Stimulated activated CD4-positive, alpha-beta T cell treated with anti-CD3 and anti-CD28 coated beads, Interleukin-4, amount 100 ng/mL, for 48 hours (primary cell): ENCODE results near the gene HLA-DQA1.
"Not testable (repeated sequence)": the region's sequence is repeated elsewhere in the genome, so short reads cannot be mapped to it uniquely, and the experiment has no call there.

Experiments used
- DNase-seq, 2 donors: peaks; one replicate each; pipeline ENCODE4 v3.0.0-alpha.2; 2020; ENCODE audit warnings: low read depth in 2 of 2

HLA-DQA1 gene

DNA sequence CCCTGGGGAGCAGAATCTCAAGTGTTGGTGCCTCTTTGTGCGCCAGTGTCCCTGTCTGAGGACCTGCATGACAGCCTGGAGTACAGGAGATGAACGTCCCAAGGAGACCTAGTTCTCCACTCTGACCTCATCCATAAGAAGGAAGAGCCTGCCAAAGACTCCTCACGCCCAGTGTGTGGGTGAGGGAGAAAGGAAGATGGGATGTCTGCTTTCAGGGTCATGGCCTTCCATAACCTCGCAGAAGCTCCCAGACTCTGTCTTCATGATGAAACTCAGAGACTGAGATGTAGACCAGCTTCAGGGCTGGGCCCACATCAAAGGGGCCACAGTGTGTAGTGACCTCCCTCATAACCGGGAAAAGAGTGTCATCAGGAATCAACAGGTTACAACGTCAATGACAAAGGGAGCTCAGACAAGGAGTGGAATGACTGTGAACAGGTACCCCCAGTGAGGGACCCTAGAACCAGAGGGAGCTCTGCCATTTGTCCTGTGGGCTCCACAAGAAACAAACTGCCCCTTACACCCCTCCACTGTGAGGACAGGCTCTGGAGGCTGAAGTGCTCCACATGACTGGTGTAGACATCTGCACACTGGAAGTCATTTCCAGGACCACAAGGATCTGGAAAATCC lies 21.2 kb downstream of the HLA-DQA1 start:
- DNase-seq, result no peak

DNA sequence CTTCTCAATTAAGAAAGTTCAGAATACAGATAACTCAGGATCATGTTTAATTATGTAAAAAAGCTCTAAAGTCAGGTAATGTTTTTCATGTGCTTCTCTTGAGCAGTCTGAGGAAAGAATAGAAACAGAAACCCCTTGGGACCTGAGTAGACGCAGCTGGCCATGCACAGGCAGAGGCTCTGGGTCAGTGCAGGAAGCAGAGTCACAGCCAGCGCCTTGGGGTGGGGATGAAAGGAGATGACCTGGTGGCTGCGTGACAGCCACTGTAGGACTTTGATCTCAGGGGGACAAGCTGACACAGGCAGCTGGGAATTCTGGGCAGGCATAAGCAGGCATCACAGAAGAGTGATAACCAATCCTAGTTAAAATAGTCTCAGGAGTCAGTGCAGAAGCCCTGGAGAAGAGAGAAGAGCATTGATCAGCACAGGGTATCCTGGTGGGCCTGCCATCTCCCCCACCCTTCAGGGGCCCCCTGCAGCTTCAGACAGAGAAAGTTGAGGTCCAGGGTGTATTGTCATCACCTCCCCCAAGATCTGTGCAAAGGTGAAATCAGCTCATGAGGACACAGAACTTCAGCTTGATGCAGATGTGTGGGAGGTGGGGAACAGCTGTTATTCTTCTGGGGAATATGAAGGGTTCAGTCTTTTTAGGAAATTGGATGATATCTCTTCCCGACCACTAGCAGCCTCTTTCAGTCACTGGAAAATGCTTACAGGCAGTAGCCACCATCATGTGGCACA lies 22.8 kb downstream of the HLA-DQA1 start:
- DNase-seq, result no peak

DNA sequence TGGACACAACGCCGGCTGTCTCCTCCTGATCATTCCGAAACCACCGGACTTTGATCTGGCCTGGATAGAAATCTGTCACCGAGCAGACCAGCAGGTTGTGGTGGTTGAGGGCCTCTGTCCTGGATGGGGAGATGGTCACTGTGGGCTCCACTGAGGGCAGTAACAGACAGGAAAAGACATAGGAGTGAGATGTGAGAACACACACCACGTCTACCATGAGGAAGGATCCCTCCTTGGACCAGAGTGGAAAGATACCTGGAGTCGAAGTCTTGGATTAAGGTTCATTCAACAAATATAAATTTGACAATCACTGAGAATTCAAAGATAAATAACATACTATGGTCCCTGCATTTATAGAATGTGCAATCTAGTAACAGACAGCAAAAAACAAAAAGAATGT lies 24.9 kb downstream of the HLA-DQA1 start:
- DNase-seq, result no peak

DNA sequence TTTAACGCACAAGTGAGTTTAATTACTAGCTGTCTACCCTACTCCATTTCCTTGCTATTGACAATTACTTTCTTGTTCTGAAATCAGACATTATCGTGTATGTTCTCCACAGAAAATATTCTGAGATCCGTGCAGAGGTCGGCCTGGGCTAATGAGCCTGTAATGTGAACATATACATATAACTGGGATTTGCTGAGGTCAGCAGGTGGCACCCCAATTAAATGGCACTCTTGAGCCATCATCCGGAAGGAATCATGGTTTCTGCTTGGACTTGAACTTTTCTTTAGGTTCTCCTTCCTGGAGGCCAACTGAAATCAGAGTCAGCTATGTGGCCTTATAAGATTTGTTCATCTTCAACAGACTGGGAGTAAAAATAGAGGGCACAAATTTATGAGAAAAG lies 25.6 kb downstream of the HLA-DQA1 start:
- DNase-seq, result no peak

DNA sequence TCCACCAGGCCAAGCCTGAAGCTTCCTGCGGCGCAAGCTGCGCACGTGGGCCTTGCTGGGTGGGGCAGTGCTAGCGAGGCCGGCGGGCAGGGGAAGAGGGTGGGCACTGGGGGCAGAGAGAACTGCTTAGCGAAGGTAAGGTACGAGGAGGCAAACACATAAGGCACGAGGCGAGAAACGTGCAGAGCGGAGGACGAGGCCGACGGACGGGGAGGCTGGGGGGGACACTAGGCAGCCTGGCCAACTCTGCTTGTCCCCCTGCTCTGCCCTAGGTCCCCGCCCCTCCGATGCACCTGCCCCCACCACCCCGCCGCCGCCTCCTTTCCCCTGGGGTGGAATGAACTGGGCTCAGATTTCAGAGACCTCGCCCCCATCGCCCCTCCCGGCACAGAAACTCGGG lies 27.1 kb downstream of the HLA-DQA1 start:
- DNase-seq, result no peak

DNA sequence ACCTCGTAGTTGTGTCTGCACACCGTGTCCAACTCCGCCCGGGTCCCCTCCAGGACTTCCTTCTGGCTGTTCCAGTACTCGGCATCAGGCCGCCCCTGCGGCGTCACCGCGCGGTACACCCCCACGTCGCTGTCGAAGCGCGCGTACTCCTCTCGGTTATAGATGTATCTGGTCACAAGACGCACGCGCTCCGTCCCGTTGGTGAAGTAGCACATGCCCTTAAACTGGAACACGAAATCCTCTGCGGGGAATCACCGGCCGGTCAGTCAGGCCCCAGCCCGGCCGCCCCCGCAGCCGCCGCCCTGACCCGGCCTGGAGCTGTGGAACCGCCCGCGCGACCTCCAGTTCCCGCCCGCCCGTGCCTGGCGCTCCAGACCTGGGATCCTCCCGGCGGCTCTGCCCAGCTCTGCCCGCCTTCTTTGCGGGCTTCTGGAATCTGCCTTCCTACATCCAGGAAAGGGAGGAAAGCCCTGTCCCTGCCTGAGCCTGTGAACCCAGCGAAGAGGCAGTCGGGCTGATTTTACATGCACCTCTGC lies 27.7 kb downstream of the HLA-DQA1 start:
- DNase-seq, result peak in 1 of 2 donors; percentile 32

DNA sequence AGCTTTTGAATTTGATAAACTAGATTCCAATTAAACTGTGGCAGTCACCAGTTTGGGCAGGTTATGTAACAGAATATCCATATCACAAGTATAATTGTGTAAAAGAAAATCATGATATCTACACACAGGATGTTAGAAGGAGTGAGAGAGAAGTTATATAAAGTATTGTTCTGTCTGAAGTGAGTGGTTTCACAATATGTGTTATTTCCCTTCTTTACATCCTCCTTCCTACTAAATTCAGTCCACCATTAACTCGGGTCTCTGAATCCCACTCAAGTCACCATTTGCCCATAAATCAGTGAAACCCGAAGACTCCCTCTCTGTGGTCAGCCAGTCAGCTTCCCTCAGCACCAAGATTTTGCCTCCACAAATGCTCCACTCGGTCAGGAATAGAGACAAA lies 28.5 kb downstream of the HLA-DQA1 start:
- no peak for DNase-seq

DNA sequence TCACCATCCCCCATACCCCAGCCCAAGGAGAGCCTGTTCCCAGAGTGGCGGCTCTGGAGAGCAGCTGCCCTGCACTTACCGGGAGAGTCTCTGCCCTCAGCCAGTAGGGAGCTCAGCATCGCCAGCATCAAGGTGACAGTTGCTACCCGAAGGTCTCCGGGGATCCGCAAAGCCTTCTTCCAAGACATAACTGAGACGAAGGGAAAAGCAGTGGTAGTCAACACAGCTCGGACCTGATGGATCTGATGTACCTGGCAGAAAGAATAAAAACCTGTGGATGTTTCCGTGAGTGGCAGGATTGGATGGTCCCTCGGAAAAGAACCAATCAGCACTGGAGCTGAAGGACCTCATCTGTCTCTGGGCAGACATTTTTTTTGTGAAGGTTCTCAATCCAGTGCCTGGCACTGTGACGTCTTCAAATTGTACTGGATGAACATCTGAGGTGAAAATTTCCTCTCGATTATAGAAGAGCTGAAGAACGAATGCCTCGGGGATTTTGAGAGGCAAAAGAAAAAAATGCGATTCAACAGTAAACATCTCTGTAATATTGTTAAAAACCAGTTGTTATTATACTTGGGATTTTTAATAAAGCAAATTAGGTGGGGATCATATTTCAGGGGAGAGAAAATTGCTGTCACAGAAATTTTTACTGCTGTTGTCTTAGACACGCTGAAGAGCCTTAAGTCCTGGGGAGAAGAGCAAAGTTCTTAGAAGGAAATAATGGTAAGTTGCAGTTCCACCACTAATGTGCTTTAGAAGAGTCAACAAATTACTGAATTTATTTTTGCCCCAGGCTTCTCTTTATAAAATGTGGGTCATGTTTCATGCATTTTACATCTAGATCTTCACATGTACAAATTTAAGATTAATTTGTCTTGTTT lies 29.5 kb downstream of the HLA-DQA1 start, which contains the start of gene HLA-DQB1:
HLA-DQB1 (minus strand) TSS at position 238 of the 881 bp plus-strand sequence; CDS start at position 188, 50 bp downstream.
- DNase-seq, result peak in 1 of 2 donors; percentile 13

DNA sequence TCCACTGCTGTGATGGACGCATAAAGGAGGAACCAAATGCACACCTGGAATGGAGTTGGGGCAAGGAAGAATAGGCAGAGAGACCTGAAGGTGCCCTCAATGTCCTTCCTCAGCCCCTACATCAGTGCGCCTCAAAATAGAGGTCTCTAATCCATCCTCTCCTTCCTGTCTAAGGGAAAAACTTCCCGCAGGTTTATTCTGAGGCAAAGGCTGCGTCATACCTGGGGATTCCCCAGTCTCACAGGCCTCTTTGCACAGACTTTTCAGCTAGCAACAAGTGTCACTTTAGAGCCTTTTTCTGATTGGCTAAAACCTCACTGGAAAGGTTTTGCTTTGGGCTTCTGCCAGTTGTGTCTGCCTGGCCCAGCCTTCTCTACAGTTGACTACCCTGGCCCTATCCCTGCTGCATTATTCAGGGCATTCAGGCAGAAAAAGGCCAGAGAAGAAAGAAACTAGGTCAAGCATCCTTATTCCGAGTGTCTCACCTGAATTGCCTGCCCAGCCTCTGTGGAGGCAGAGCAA lies 31.1 kb downstream of the HLA-DQA1 start:
- no peak for DNase-seq

DNA sequence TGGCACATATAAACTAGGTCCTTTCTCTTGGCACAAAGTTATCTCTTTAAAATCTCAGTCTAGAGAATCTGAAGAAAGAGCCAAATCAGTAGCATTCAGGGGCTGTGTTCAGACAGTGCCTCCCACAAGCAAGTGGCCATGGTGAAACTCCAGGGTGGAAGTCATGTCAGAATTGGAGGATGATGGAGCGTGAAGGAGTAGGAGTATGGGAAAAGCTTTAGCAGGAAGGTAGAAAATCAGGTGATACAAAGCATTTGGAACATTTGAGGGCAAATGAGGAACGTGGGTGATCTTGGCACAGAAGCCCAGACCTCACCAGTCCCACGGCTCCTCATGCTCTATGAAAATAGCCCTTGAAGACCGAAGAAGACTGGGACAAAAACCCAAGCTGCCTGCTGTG lies 32.0 kb downstream of the HLA-DQA1 start:
- no peak for DNase-seq

DNA sequence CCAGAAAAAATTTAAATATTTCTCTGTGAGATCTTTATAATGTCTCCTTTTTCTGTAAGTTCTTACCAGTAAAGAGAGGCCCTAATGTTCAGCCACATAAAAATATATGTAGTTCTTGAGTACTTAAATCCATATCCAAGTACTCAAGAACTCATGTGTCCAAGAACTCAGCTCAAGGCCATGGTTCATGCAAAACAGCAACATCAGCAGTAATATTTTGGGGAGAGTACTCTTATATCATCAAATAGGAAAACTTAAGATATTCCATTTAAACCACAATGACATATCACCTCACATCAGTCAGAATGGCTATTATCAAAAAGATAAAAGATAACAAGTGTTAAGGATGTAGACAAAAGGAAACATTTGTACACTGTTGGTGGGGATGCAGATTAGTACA lies 32.7 kb downstream of the HLA-DQA1 start:
- DNase-seq, result no peak

DNA sequence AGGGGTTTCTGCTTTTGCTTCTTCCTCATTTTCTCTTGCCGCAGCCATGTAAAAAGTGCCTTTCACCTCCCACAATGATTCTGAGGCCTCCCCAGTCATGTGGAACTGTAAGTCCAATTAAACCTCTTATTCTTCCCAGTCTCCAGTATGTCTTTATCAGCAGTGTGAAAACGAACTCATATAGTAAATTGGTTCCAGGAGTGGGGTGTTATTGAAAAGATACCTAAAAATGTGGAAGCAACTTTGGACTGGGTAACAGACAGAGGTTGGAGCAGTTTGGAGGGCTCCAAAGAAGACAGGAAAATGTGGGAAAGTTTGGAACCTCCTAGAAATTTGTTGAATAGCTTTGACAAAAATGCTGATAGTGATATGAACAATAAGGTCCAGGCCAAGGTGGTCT lies 34.7 kb downstream of the HLA-DQA1 start:
- DNase-seq, result not testable (repeated sequence)

DNA sequence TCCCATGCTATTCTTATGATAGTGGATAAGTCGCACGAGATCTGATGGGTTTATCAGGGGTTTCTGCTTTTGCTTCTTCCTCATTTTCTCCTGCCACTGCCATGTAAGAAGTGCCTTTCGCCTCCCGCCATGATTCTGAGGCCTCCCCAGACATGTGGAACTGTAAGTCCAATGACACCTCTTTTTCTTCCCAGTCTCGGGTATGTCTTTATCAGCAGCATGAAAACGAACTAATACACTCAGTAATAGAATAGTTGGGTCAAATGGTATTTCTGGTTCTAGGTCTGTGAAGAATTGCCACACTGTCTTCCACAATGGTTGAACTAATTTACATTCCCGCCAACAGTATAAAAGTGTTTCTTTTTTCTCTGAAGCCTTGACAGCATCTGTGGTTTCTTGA lies 36.9 kb downstream of the HLA-DQA1 start:
- DNase-seq, result not testable (repeated sequence)

DNA sequence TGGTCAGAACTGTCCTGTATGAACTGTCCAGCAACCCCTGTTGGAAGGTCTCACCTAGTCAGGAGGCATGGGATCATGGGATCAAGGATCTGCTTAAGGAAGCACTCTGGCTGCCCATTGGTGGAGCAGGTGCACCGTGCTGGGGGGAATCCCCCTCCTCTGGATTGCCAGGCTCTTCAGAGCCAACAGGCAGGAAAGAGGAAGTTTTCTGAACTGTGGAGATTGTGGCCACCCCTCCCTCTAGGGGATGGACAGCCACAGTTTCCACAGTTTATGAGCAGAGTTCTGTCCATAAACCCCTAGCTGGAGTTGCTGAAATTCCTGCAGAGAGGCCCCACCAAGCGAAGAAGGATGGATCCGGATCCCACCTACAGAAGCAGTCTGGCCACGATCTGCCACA lies 42.3 kb downstream of the HLA-DQA1 start:
- no peak for DNase-seq

DNA sequence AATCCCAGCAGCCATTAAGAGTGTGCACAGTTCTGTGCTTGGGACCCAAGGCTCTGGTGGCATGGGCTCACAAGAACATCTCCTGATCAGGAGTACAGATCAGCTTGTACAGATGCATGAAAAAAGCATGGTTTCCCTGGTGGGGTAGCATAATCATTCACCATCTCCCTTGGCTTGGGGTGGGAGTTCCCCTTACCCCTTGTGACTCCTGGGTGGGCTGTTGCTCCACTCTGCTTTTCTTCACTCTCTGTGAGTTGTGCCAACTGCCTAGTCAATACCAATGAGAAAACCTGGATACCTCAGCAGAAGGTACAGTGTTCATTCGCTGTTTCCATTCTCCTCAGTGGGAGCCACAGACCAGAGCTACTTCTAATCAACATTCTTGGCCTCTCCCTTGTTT lies 42.8 kb downstream of the HLA-DQA1 start:
- no peak for DNase-seq

DNA sequence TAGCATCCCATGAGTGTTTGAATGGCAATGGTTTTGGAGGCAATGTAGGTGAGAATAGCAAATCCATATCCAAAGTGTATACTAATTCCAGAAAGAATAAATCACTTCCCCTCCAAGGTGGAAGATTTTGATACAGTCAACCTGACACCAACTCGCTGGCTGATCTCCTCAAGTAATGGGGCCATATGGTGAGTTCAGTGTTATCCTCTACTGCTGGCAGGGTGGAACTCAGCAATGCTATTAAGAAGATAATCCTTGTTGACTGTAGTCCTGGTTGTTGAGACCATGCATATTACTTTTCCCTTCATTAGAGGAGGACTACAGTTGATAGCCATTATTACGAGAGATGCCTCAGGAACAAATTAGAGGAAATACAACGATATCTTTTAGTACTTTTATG lies 47.0 kb downstream of the HLA-DQA1 start:
- DNase-seq, result no peak

DNA sequence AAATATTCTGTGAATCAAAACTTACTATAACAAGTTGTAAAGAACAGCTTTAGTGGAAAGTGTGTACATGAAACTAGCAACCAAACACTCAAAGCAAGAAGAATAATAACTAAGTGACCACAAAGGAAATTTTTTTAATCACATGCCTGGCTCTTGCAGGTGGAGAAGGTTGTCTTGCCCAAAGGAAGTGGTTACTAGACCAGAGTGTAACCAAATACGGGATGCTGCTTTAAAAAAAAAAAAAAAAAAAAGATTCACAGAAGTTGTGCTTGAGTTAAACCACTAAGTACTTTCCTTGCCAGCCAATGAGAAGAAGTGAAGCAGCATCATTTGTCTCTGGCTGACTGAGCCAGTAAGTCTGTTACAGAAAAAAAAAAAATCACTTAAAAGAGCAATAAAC lies 48.4 kb downstream of the HLA-DQA1 start:
- no peak for DNase-seq

DNA sequence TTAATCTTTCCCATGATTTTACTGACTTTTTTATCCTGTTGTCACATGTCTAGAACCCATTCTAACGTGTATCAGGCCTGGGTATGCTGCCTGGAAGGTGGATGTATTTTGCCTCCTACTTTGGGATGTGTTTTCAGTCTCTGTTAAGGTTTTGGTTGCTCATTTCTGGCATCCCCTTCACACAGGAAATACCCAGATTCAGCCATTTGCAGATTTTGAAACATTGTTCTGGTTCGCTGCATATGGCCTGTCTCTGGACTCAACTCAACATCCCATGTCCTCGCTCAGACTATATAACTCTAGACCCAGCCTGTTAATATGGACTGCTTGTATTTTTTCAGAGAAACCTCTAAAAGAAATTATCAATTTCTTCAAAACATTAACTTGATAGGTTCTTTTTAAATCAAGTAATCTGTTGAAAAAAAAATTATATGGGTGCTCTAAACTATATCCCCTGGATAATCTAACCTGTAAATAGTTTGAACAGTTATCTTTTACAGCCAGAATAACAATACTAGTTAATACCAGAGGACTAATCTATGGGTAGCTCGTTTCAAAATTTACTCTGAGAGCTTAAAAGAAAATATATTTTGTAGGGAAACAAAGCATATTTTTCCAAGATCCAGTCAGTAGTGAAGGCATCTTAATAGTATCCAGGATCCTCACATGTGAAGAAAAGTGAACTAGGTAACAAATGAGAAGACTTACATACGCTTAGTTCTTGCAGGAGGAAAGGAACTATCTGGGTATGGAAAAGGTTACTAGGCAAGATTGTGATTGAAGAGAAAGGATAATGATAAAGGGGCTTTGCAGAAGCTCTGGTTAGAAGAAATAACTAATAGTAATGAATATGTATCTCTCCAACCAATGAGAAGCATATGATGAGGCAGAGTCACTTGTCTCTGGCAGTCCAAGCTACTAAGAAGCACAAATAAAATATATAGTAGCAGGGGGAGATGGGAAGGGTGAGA lies 52.6 kb downstream of the HLA-DQA1 start:
- DNase-seq, result no peak

DNA sequence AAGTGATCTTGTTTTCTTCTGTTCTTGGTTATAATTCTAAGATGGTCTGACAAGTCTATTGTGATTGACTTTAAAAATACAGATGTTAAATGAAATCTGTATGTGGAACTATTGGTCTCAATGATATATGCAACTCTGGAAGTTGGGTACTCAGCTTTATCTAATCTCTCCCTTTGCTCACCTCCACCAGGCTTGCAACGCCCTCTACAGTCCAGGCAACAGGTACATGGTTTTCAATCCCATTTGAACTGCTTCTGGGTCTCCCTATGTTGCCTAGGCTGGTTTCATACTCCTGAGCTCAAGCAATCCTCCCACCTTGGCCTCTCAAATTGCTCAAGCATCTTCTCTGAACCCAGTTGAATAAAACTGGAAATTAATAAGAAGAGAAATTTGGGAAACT lies 54.8 kb downstream of the HLA-DQA1 start:
- peak; percentile 9 to 26 for DNase-seq
